Measurements from ENCODE around the gene NCKIPSD. TPM values are rescaled to one million over a fixed set of nuclear protein-coding genes. Genes with fewer than 3 reads are reported as not detected.

NCKIPSD gene
- total RNA-seq, 1 donor from 2014 or later: 45.5 TPM

DNA sequence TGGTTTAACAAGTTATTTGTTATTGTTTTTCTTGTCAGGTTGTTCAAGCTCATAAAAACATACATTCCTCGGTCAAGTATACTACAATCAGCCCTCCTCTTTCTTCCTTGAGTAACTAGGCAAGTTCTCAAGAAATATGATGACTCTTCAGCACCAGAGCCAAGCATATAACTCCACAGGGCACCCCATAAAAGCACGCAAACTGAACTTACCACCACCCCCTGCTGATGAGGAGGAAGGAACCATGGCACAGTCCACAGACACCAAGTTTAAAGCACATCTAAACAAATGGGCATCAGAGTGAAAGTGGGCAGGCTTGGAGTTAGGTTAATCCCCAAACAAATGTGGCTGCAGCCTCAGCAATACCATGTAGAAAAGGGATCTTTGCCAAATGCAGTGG, 26.0 kb upstream of the NCKIPSD start:
- Mint-ChIP-seq H3K4me1 (ENCODE audit: low read depth) (peaks cover 28% of the 10 kb centered on the region), H3K9me3 (no peaks in the 10 kb centered on the region), H3K27ac (no peak overlapping the region)

DNA sequence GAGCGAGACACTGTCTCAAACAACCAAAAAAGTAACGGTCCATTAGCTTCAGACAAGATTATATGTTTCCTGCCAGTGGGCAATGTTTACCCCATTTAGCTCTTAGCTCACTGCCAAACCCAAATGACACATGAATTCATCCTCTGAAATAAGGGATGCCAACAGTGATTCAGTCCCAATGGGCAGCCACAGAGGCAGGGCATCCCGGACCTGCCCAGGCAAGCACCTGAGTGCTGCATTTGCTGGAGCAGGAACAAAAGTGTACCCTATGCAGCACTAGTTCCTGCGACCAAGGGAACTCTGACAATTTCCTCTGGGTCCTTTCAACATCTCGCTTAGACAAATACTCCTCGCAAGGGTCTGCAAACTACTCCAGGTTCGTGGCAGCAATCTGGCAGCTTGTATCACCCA, 23.3 kb upstream of the NCKIPSD start:
- H3K27me3 Mint-ChIP-seq (ENCODE audit: insufficient read depth): no peaks in the 10 kb centered on the region
- no peak for DNase-seq (ENCODE audit: low spot score)
- peaks cover 11% of the 10 kb centered on the region for H3K4me1 Mint-ChIP-seq (ENCODE audit: low read depth)
- H3K9me3 Mint-ChIP-seq: no peaks in the 10 kb centered on the region
- H3K27ac Mint-ChIP-seq: no peak overlapping the region
- H3K4me3 Mint-ChIP-seq: no peak overlapping the region
- peaks cover 31% of the 10 kb centered on the region for H3K36me3 Mint-ChIP-seq (ENCODE audit: low read depth)
- intact Hi-C loops (cut with micrococcal nuclease): no loop called here

More for the DNA sequence above, 26.0 kb upstream of the NCKIPSD start:
- Mint-ChIP-seq H3K4me3 (no peak overlapping the region), H3K27me3 (ENCODE audit: insufficient read depth) (no peaks in the 10 kb centered on the region), H3K36me3 (ENCODE audit: low read depth) (peaks cover 29% of the 10 kb centered on the region)
- intact Hi-C loops (cut with micrococcal nuclease): no loop called here
- no peak for DNase-seq (ENCODE audit: low spot score)

DNA sequence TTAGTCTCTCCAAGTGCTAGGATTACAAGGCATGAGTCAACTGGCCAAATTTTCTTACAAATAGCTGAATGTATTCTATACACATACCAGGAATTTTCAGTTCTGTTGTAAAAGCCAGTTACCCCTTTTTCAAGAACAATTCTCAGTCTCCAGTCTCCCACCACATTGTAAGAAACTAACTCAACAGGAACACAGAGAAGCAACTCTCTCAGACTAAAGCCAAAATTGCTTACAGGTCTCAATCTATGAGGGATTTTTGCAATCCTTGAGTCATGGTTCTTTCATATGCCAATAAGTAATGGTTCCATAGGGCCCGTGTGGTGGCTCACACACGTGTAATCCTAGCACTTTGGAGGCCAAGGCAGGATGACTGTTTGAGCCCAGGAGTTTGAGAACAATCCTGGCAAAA, 22.8 kb upstream of the NCKIPSD start:
- Mint-ChIP-seq H3K27ac (no peak overlapping the region), H3K36me3 (ENCODE audit: low read depth) (peaks cover 32% of the 10 kb centered on the region), H3K4me3 (no peak overlapping the region), H3K4me1 (ENCODE audit: low read depth) (peaks cover 11% of the 10 kb centered on the region), H3K9me3 (no peaks in the 10 kb centered on the region), H3K27me3 (ENCODE audit: insufficient read depth) (no peaks in the 10 kb centered on the region)
- DNase-seq (ENCODE audit: low spot score): no peak
- intact Hi-C loops (cut with micrococcal nuclease): no loop called here

DNA sequence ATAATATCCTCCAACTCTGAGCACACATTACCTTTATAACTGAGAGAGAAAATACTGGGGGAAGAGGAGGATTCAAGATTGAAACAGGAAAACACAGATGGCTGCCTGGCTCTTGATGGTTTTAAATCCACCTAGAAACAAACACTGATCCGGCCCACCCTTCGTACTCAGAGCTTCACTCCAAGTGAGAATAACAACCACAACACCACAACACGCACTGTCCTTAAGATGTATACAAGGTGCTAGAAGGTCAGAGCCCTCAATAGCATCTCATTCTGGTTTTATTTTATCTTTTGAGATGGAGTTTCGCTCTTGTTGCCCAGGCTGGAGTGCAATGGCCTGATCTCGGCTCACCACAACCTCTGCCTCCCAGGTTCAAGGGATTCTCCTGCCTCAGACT, 21.4 kb upstream of the NCKIPSD start:
- intact Hi-C loops (cut with micrococcal nuclease): no loop called here
- Mint-ChIP-seq H3K4me3 (no peak overlapping the region), H3K27me3 (ENCODE audit: insufficient read depth) (no peaks in the 10 kb centered on the region), H3K9me3 (no peaks in the 10 kb centered on the region), H3K27ac (no peak overlapping the region), H3K36me3 (ENCODE audit: low read depth) (peaks cover 34% of the 10 kb centered on the region), H3K4me1 (ENCODE audit: low read depth) (peaks cover 13% of the 10 kb centered on the region)
- DNase-seq (ENCODE audit: low spot score): no peak

DNA sequence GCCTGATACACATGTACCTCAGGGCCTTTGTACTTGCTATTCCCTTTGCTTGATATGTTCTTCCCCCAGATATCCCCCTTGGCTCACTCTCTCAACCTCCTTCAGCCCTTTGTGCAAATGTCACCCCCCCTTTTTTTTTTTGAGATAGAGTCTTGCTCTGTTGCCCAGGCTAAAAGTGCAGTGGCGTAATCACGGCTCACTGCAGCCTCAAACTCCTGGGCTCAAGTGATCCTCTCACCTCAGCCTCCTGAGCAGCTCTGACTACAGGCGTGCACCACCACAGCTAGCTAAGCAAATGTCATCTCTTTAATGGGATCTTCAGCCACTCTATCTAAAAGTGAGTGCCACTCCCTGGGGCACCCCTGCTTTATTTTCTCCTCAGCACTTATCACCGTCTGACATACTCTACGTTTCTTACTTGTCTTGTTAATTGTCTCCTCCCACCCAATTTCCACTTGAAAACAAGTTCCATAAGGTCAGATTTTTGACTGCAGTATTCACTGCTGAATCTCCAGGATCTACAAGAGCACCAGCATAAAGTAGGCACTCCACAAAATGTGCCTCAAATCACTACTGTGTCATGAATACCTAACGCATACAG, 16.7 kb upstream of the NCKIPSD start:
- H3K27me3 Mint-ChIP-seq (ENCODE audit: insufficient read depth): no peaks in the 10 kb centered on the region
- intact Hi-C loops (cut with micrococcal nuclease): no loop called here
- H3K36me3 Mint-ChIP-seq (ENCODE audit: low read depth): peaks cover 22% of the 10 kb centered on the region
- H3K27ac Mint-ChIP-seq: no peak overlapping the region
- DNase-seq (ENCODE audit: low spot score): no peak
- H3K4me1 Mint-ChIP-seq (ENCODE audit: low read depth): peaks cover 12% of the 10 kb centered on the region
- no peak overlapping the region for H3K4me3 Mint-ChIP-seq
- no peaks in the 10 kb centered on the region for H3K9me3 Mint-ChIP-seq

DNA sequence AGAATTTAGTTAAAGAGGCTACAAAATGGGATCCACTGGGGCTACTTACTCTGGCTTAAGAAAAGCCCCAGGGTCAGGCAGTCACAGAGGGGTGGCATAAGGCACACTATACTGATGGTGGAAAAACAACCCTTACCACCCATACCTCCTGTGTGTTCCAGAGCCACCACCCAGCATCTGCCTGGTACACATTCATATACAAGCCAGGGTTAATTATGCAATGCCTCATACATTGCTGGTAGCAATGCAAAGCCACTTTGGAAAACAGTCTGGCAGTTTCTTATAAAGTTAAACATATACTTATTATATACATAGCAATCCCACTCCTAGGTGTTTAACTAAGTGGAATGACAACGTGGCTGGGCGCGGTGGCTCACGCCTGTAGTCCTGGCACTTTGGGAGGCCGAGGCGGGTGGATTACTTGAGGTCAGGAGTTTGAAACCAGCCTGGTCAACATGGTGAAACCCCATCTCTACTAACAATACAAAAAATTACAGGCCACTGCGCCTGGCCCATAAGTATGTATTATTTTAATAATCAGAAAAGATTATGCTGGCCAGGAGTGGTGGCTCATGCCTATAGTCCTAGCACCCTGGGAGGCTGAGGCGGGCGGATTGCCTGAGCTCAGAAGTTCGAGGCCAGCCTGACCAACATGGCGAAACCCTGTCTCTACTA, 15.2 kb upstream of the NCKIPSD start:
- H3K4me3 Mint-ChIP-seq: no peak overlapping the region
- peaks cover 12% of the 10 kb centered on the region for H3K4me1 Mint-ChIP-seq (ENCODE audit: low read depth)
- no peak overlapping the region for H3K27ac Mint-ChIP-seq
- peaks cover 17% of the 10 kb centered on the region for H3K36me3 Mint-ChIP-seq (ENCODE audit: low read depth)
- H3K9me3 Mint-ChIP-seq: no peaks in the 10 kb centered on the region
- no peak for DNase-seq (ENCODE audit: low spot score)
- H3K27me3 Mint-ChIP-seq (ENCODE audit: insufficient read depth): no peaks in the 10 kb centered on the region
- intact Hi-C loops (cut with micrococcal nuclease): no loop called here

DNA sequence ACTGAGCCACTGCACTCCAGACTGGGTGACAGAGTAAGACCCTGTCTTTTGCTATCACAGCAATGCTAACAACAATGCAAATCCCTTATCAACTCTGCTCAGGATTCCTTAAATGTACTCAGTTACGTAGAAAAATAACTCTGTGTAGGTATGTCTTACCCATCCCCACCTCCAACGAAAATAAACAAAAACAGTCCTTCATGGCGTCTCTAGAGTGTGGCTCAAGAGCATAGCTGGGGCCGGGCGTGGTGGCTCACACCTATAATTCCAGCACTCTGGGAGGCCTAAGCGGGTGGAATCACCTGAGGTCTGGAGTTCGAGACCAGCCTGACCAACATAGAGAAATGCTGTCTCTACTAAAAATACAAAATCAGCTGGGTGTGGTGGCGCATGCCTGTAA, 13.2 kb upstream of the NCKIPSD start:
- Mint-ChIP-seq H3K27me3 (ENCODE audit: insufficient read depth) (no peaks in the 10 kb centered on the region), H3K36me3 (ENCODE audit: low read depth) (peaks cover 16% of the 10 kb centered on the region), H3K4me1 (ENCODE audit: low read depth) (peaks cover 12% of the 10 kb centered on the region), H3K4me3 (no peak overlapping the region), H3K27ac (no peak overlapping the region), H3K9me3 (no peaks in the 10 kb centered on the region)
- no peak for DNase-seq (ENCODE audit: low spot score)
- intact Hi-C loops (cut with micrococcal nuclease): no loop called here

DNA sequence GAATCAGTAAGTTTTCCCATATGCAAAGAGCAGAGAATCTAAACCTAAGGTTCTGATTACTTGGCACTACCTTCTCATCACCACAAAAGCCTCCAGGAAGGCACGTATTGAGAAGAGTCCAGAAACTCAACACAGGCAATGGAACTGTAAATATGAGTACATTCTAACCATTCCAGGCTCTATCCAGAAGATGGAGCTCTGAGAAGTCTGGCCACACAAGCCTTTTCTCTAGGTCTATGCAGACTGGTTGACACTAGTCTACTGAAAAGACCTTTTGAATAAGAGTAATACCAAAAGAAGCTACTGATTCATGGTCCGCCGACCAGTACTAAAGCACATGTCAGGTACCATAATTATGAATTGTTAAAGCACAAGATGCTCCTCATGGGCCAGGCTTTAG, 12.2 kb upstream of the NCKIPSD start:
- Mint-ChIP-seq H3K4me3 (no peak overlapping the region), H3K27me3 (ENCODE audit: insufficient read depth) (no peaks in the 10 kb centered on the region), H3K27ac (no peak overlapping the region), H3K9me3 (no peaks in the 10 kb centered on the region), H3K4me1 (ENCODE audit: low read depth) (peaks cover 12% of the 10 kb centered on the region), H3K36me3 (ENCODE audit: low read depth) (peaks cover 18% of the 10 kb centered on the region)
- intact Hi-C loops (cut with micrococcal nuclease): no loop called here
- no peak for DNase-seq (ENCODE audit: low spot score)

DNA sequence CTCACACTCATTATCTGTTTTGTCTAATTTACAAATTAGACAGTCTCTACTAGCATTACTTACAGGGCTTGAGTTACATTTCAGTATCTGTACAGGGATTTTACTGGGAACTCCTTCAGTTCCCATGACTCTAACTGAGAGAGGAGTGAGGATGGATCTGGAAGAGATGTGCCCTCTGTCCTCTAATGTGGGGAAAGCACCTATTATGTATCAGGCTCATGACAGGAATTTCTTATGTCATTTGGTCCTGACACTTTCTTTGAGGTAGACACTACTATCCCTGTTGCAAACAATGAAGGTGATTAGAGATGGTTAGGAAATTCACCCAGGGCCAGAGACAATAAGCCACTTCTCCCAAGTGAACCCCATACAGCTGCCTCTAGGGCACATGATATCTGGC, 10.9 kb upstream of the NCKIPSD start:
- H3K27me3 Mint-ChIP-seq (ENCODE audit: insufficient read depth): no peaks in the 10 kb centered on the region
- H3K27ac Mint-ChIP-seq: no peak overlapping the region
- H3K9me3 Mint-ChIP-seq: no peaks in the 10 kb centered on the region
- DNase-seq (ENCODE audit: low spot score): no peak
- H3K4me1 Mint-ChIP-seq (ENCODE audit: low read depth): peaks cover 5% of the 10 kb centered on the region
- H3K4me3 Mint-ChIP-seq: no peak overlapping the region
- peaks cover 17% of the 10 kb centered on the region for H3K36me3 Mint-ChIP-seq (ENCODE audit: low read depth)
- intact Hi-C loops (cut with micrococcal nuclease): no loop called here

DNA sequence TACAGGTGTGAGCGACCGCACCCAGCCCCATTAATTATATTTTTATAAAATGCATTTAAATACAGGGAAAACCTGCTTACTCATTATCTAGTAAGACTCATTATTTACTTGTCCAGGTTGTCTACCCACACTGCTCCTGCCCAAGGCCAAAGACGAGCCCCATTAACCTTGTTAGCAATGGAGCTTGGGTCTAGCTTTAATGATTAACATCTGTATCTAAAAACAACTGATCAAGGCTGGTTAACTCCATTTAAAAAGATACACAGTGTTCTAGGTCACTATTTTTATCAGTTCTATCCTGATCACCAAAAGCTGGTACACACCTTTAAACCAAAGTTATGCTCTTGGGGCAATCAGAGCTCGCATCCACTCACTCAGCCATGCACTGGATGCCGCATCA, 10.4 kb upstream of the NCKIPSD start:
- Mint-ChIP-seq H3K27me3 (ENCODE audit: insufficient read depth) (no peaks in the 10 kb centered on the region), H3K9me3 (no peaks in the 10 kb centered on the region), H3K27ac (no peak overlapping the region), H3K4me3 (no peak overlapping the region), H3K4me1 (ENCODE audit: low read depth) (peaks cover 5% of the 10 kb centered on the region), H3K36me3 (ENCODE audit: low read depth) (peaks cover 20% of the 10 kb centered on the region)
- intact Hi-C loops (cut with micrococcal nuclease): no loop called here
- no peak for DNase-seq (ENCODE audit: low spot score)

DNA sequence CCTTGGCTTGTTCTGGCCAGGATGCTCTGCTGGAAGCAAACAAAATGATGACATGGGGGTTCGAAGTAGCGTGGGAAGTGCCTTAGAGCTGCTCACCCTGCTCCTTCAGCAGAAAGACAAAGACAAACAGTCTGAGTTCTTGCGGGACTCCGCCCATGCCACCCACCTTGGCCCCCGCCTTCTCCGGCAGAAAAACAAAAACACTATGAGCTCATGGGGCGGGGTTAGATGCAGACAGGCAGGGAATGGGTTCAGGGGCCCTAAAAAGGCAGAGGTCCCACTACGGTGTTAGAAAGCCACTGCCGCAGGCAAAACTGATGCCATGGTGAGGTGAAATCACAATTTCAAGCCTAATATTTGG, 9.7 kb upstream of the NCKIPSD start:
- intact Hi-C loops (cut with micrococcal nuclease): no loop called here
- Mint-ChIP-seq H3K4me1 (ENCODE audit: low read depth) (peaks cover 4% of the 10 kb centered on the region), H3K27me3 (ENCODE audit: insufficient read depth) (no peaks in the 10 kb centered on the region), H3K27ac (no peak overlapping the region), H3K9me3 (no peaks in the 10 kb centered on the region), H3K36me3 (ENCODE audit: low read depth) (peaks cover 22% of the 10 kb centered on the region), H3K4me3 (no peak overlapping the region)
- no peak for DNase-seq (ENCODE audit: low spot score)

DNA sequence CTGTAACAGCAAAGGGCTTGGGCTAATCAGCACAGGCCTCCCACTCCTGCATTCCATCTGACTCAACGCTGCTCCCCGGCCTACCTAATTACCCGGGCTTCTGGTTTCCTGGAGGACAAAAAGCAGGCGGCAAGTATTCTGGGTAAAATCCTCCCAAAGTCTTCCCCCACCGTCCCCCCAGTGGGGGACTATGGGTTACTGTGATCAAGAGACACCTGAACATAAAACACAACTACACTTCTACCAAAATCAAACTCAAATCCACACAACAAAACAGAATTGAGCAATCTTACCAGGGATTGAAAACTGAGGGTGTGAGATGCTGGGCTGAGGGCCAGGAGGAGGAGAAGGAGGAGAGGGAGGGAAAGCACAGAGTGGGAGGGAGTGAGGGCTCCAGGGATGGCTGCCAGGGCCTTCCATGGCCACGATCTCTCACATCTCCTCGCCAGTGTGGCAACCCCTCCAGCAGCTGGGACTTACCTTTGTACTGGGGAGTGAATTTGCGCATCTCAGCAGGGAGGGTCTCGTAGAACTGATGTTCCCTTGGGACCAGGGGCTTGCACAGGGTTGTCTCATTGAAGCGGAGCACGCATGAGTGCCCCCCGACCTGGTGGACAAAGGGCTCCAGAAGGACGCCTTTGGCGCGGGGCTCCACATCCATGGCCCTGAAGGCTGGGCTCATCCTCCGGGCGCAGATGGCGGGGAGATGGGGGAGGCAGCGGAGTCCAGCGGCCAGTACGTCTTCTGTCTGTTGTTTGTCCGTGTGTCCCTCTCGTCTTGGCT, 9.1 kb upstream of the NCKIPSD start:
- Mint-ChIP-seq H3K9me3 (no peaks in the 10 kb centered on the region), H3K4me1 (ENCODE audit: low read depth) (no peaks in the 10 kb centered on the region), H3K36me3 (ENCODE audit: low read depth) (peaks cover 25% of the 10 kb centered on the region), H3K27ac (no peak overlapping the region), H3K27me3 (ENCODE audit: insufficient read depth) (no peaks in the 10 kb centered on the region), H3K4me3 (no peak overlapping the region)
- DNase-seq (ENCODE audit: low spot score): no peak
- intact Hi-C loops (cut with micrococcal nuclease): no loop called here

DNA sequence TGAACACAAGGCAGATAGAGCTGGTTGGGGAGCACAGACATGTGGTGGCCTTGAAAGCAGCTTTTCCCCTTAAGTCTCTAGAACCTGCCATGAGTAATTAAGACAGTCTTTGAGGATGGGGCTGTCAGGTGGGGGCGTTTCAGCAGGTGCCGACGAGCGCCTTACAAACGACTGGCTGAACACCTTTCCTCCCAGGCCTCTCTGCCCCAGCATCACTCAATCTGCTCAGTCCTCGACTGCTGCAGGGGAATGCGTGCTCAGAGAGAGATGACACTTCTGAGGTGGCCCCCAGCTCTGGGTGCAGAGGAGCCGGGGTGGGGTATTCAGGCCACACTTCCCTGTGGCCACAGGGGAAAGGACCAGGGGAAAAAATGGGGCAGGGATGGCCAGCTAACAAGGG, 8.1 kb upstream of the NCKIPSD start:
- Mint-ChIP-seq H3K4me3 (no peak overlapping the region), H3K27me3 (ENCODE audit: insufficient read depth) (no peaks in the 10 kb centered on the region), H3K27ac (no peak overlapping the region), H3K9me3 (no peaks in the 10 kb centered on the region), H3K36me3 (ENCODE audit: low read depth) (peaks cover 25% of the 10 kb centered on the region), H3K4me1 (ENCODE audit: low read depth) (no peaks in the 10 kb centered on the region)
- no peak for DNase-seq (ENCODE audit: low spot score)
- intact Hi-C loops (cut with micrococcal nuclease): no loop called here

Data from activated T-helper 1 cell treated with anti-CD3 and anti-CD28 coated beads, Interleukin-12 subunit alpha, Interleukin-12 subunit beta, Interleukin-2, Interleukin-4 antibody, amounts not matched to agents 30 ng/mL and 10 ng/mL and 1 ng/mL, durations not matched to agents 14 hours and 24 hours and 36 hours (primary cell).